ENCODE data around the gene MAPK8.

Gene MAPK8

DNA sequence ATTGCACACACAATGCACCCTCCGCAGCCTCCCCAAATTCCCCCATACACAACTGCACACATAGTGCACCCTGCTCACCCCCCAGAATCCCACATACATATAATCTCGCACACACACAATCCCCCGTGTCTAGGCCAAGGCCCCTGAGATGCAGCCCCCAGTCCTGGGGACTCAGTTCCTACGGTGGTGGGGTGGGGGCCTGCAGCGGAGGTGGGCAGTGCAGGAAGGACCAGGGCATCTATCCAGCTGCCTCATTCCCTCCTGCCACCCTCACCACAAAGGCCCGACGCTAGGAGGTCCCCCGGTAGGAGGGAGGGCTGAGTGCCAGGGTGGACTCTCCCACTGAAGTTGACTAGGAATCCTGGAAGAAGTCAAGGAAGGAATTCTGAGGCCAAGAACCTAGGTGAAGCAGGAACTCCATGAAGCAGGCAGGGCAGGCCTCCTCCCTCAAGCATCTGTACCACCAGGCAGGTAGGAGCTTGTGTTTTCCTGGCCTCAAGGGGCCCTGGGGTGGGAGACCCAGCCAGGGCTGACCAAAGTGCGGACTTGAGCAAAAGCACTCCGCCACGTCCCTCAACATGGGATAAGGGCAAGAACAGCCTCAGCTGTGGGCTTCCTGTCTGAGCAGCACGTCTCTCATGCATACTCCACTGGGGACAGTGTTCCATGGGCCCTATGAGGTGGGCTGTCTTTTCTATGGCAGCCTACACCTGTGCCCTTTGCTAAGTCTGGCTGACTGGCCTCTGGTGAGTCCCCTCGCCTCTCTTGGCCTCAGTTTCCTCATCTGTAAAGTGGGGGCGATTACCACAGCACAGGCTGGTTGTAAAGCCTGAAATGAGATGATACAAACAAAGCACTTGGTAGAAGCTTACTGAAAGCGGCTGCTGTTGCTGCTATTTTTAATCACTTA lies 145.7 kb downstream of the MAPK8 start:
- no peak for TF ChIP-seq ZBTB7A (IDR thresholded peaks at IDR 0.05; ENCODE audit: low read depth)
- TF ChIP-seq, protein P1, sequence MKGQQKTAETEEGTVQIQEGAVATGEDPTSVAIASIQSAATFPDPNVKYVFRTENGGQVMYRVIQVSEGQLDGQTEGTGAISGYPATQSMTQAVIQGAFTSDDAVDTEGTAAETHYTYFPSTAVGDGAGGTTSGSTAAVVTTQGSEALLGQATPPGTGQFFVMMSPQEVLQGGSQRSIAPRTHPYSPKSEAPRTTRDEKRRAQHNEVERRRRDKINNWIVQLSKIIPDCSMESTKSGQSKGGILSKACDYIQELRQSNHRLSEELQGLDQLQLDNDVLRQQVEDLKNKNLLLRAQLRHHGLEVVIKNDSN (IDR thresholded peaks at IDR 0.05) = no peak
- TF ChIP-seq YY1 (IDR thresholded peaks at IDR 0.05; ENCODE audit: low read depth) = no peak
- TF ChIP-seq RAD21 (IDR thresholded peaks at IDR 0.05; ENCODE audit: low read depth) = no peak
- TF ChIP-seq, protein P2, sequence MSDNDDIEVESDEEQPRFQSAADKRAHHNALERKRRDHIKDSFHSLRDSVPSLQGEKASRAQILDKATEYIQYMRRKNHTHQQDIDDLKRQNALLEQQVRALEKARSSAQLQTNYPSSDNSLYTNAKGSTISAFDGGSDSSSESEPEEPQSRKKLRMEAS (IDR thresholded peaks at IDR 0.05) = no peak
- TF ChIP-seq TEAD4 (IDR thresholded peaks at IDR 0.05) = no peak
- no peak for TF ChIP-seq CREB1 (IDR thresholded peaks at IDR 0.05; ENCODE audit: low read depth)
- TF ChIP-seq EP300 (IDR thresholded peaks at IDR 0.05; ENCODE audit: borderline replicate concordance) = no peak

DNA sequence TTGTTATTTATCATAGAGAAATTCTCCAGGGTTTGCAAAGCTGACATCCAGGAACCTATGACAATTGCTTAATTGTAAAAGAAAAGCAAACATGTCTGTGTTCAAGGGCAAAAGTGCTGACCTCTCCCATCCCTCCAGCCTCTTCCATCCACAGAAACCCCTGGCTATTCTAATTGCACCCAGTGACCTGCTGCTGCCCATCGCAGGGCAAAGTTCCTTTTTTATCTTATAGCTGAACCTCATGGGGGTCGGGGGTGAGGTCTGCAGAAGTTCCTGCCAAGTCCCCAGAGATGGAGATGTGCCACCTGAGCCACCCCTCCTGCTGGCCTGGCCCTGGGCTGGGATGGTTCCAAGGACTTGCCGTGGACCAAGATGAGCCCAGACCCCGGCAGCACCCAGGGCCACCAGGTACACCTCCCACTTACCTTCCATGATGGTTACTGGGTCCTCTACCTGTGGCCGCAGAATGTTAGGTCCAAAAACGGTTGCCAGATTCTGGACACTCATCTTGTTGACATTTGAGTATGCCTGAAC lies 146.5 kb downstream of the MAPK8 start:
- TF ChIP-seq EGR1 (IDR thresholded peaks at IDR 0.05) (no peak), CEBPB (IDR thresholded peaks at IDR 0.05) (no peak), NFIC (IDR thresholded peaks at IDR 0.05) (no peak), FOXM1 (IDR thresholded peaks at IDR 0.05; ENCODE audit: borderline replicate concordance, low read depth) (no peak), ZBTB7A (IDR thresholded peaks at IDR 0.05; ENCODE audit: low read depth) (no peak), TAF1 (IDR thresholded peaks at IDR 0.05; ENCODE audit: low read depth) (no peak), TEAD4 (IDR thresholded peaks at IDR 0.05) (no peak), EP300 (IDR thresholded peaks at IDR 0.05; ENCODE audit: borderline replicate concordance) (no peak), TCF12 (IDR thresholded peaks at IDR 0.05; ENCODE audit: low read depth) (no peak), CREB1 (IDR thresholded peaks at IDR 0.05; ENCODE audit: low read depth) (no peak), RAD21 (IDR thresholded peaks at IDR 0.05; ENCODE audit: low read depth) (no peak), YY1 (IDR thresholded peaks at IDR 0.05; ENCODE audit: low read depth) (no peak)
- TF ChIP-seq, protein P2 (IDR thresholded peaks at IDR 0.05) = no peak
- TF ChIP-seq, protein P3, sequence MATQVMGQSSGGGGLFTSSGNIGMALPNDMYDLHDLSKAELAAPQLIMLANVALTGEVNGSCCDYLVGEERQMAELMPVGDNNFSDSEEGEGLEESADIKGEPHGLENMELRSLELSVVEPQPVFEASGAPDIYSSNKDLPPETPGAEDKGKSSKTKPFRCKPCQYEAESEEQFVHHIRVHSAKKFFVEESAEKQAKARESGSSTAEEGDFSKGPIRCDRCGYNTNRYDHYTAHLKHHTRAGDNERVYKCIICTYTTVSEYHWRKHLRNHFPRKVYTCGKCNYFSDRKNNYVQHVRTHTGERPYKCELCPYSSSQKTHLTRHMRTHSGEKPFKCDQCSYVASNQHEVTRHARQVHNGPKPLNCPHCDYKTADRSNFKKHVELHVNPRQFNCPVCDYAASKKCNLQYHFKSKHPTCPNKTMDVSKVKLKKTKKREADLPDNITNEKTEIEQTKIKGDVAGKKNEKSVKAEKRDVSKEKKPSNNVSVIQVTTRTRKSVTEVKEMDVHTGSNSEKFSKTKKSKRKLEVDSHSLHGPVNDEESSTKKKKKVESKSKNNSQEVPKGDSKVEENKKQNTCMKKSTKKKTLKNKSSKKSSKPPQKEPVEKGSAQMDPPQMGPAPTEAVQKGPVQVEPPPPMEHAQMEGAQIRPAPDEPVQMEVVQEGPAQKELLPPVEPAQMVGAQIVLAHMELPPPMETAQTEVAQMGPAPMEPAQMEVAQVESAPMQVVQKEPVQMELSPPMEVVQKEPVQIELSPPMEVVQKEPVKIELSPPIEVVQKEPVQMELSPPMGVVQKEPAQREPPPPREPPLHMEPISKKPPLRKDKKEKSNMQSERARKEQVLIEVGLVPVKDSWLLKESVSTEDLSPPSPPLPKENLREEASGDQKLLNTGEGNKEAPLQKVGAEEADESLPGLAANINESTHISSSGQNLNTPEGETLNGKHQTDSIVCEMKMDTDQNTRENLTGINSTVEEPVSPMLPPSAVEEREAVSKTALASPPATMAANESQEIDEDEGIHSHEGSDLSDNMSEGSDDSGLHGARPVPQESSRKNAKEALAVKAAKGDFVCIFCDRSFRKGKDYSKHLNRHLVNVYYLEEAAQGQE (IDR thresholded peaks at IDR 0.05; ENCODE audit: low read depth) = no peak
- TF ChIP-seq, protein P1 (IDR thresholded peaks at IDR 0.05) = no peak

DNA sequence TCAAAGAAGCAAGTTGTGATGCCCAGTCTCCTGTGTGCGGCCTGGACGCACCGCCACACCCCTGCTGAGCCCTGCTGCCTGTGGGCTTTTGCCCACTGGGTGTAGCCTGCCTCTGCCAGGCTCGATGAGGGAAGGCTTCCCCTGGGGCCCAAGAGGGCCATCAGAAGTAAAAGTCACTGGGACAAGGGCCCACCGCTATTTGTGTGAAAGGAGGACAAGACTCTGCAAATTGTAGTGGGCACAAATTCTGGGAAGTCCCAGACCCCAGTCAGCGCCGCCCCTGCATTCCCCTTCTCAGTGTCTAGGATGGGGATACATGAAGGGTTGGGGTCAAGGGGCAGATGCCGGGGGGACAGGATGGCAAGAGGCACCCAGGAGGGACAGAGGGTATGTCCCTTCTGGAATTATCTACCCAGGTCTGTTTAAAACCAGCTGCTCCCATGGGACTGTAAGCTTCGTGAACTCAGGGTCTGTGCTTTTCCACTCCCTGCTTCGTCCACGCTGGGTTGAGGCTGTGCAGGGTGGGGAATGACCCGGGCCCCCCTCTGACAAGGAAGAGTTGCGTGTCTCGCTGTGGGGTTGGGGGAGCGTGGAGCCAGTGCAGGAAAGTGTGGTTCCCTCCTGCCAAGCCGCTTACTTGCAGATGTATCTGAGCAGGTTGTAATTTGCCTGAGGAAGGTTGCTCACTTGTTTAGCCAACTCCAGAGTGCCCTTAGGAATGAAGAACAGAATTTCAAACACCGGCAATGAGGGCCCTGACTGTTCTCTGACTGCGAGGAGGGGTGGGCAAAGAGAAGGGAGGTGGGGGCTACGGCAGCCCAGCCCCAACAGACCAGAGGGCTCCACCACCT lies 147.2 kb downstream of the MAPK8 start:
- TF ChIP-seq NFIC (IDR thresholded peaks at IDR 0.05) = no peak
- TF ChIP-seq, protein P3 (IDR thresholded peaks at IDR 0.05; ENCODE audit: low read depth) = no peak
- TF ChIP-seq CEBPB (IDR thresholded peaks at IDR 0.05) = no peak
- TF ChIP-seq TAF1 (IDR thresholded peaks at IDR 0.05; ENCODE audit: low read depth) = no peak
- no peak for TF ChIP-seq EP300 (IDR thresholded peaks at IDR 0.05; ENCODE audit: borderline replicate concordance)
- TF ChIP-seq, protein P1 (IDR thresholded peaks at IDR 0.05) = no peak
- TF ChIP-seq TEAD4 (IDR thresholded peaks at IDR 0.05) = no peak
- TF ChIP-seq RAD21 (IDR thresholded peaks at IDR 0.05; ENCODE audit: low read depth) = no peak
- TF ChIP-seq ZBTB7A (IDR thresholded peaks at IDR 0.05; ENCODE audit: low read depth) = no peak
- TF ChIP-seq CREB1 (IDR thresholded peaks at IDR 0.05; ENCODE audit: low read depth) = no peak
- TF ChIP-seq, protein P2 (IDR thresholded peaks at IDR 0.05) = no peak
- no peak for TF ChIP-seq EGR1 (IDR thresholded peaks at IDR 0.05)
- no peak for TF ChIP-seq YY1 (IDR thresholded peaks at IDR 0.05; ENCODE audit: low read depth)
- no peak for TF ChIP-seq FOXM1 (IDR thresholded peaks at IDR 0.05; ENCODE audit: borderline replicate concordance, low read depth)
- no peak for TF ChIP-seq TCF12 (IDR thresholded peaks at IDR 0.05; ENCODE audit: low read depth)

Data from Ishikawa (cell line).